Measurements from ENCODE around the gene CRYZL1. TPM values are rescaled to one million over a fixed set of nuclear protein-coding genes. Genes with fewer than 3 reads are reported as not detected.

CRYZL1 gene
- total RNA-seq: 10 to 100 TPM; 14.8 to 29.4 (median 24.4) TPM

DNA sequence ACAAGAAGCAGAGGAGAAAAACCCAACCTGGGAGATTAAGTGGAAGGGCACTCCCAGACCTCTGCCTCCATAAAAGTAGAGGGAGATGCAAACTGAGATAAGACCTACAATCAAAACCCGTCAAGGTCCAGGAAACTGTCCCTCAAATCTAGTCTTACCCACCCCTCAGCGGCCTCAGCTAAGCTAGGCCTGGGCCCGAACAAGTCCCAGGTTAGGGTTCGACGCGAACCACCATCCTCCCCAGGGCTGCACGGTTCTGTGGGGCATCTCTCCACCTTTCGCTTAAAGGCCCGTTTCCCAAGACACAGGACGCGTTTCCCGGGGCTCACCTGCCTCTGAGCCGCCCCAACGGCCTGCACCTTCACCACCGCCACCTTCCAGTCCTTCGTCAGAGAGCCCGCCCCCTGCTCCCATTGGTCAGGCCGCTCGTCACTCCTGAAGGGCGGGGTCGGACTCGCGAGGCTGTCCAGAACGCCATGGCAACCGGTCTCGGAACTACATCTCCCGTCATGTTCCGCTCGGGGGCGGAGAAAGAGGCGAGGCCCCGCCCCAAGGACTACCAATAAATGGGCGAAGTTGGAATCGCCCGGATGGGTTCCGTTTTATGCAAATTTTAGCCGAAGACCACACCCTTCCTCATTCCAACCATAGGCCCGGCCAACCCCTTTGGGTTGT lies at the start of gene CRYZL1:
CRYZL1 (minus strand) TSS at position 390 of the 675 bp plus-strand sequence. CDS start 10,190 bp downstream, outside the sequence.
- peaks cover 23 to 31% of the 10 kb centered on the region in 2 donors for H3K4me1 ChIP-seq
- no peaks in the 10 kb centered on the region for H3K27me3 ChIP-seq
- ATAC-seq: peak; percentile 91 to 92
- DNase-seq: peak; percentile 100
- intact Hi-C loops (cut with DNase I; ENCODE audit: low total_unique reads): loop anchor here (1.0 to 10.0 kb wide), 9 partner anchors 53 to 973 kb away; partner anchors contain the start of genes ATP5PO, DNAJC28, DONSON and GART
- in situ Hi-C loops (cut with MboI; ENCODE audit: low sequenced_read_pairs in 4 of 4): loop anchor here in 1 of 4 donors (10.0 kb wide), 1 partner anchor 253 kb away; no protein-coding TSS in a partner anchor
- H3K4me3 ChIP-seq: peak within 1 kb of the TSS; percentile 64 to 84 (median 71)
- H3K9me3 ChIP-seq: no peaks in the 10 kb centered on the region
- H3K27ac ChIP-seq: peak within 1 kb of the TSS; percentile 80 to 92 (median 87)
- peak; percentile 36 to 50 for TF ChIP-seq POLR2A (IDR thresholded peaks at IDR 0.05)
- TF ChIP-seq, protein P1, sequence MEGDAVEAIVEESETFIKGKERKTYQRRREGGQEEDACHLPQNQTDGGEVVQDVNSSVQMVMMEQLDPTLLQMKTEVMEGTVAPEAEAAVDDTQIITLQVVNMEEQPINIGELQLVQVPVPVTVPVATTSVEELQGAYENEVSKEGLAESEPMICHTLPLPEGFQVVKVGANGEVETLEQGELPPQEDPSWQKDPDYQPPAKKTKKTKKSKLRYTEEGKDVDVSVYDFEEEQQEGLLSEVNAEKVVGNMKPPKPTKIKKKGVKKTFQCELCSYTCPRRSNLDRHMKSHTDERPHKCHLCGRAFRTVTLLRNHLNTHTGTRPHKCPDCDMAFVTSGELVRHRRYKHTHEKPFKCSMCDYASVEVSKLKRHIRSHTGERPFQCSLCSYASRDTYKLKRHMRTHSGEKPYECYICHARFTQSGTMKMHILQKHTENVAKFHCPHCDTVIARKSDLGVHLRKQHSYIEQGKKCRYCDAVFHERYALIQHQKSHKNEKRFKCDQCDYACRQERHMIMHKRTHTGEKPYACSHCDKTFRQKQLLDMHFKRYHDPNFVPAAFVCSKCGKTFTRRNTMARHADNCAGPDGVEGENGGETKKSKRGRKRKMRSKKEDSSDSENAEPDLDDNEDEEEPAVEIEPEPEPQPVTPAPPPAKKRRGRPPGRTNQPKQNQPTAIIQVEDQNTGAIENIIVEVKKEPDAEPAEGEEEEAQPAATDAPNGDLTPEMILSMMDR (IDR thresholded peaks at IDR 0.05 in 4 of 5, conservative IDR thresholded peaks at IDR 0.05 in 1 of 5): no peak
- H3K36me3 ChIP-seq: no peaks in the 10 kb centered on the region

DNA sequence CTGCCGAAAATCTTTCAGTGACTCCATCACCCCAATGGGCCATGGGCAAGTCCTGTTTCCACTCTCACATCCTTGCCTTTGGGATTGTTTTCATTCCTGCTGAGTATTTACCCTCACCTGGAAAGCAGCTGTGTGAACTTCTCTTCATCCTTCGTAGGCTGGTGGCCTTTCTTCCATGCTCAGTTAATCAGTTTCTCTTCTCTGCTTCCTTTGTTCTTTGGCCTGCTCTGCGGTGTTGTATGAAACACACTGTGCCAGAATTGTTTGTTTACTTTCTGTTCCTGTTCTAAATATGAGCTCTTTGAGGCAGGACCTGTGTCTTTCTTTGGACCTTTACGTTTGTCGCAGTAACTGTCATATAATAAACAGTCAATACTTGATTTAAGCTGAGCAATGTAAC lies 49.3 kb upstream of the CRYZL1 start:
- Histone ChIP-seq H3K4me3 (no peak overlapping the region), H3K36me3 (no peaks in the 10 kb centered on the region), H3K4me1 (peaks cover 26 to 31% of the 10 kb centered on the region in 2 donors), H3K27ac (no peak overlapping the region), H3K9me3 (no peaks in the 10 kb centered on the region), H3K27me3 (no peaks in the 10 kb centered on the region)
- in situ Hi-C loops (cut with MboI; ENCODE audit: low sequenced_read_pairs in 4 of 4) (no loop called here), intact Hi-C loops (cut with DNase I; ENCODE audit: low total_unique reads) (no loop called here)
- no peak for ATAC-seq
- DNase-seq: no peak
- no peak for TF ChIP-seq POLR2A (IDR thresholded peaks at IDR 0.05)
- TF ChIP-seq, protein P1 (IDR thresholded peaks at IDR 0.05 in 4 of 5, conservative IDR thresholded peaks at IDR 0.05 in 1 of 5): no peak

- no peak for TF ChIP-seq POLR2A (IDR thresholded peaks at IDR 0.05)
- TF ChIP-seq, protein P1 (IDR thresholded peaks at IDR 0.05 in 4 of 5, conservative IDR thresholded peaks at IDR 0.05 in 1 of 5): no peak
- Histone ChIP-seq H3K4me3 (no peak overlapping the region), H3K9me3 (no peaks in the 10 kb centered on the region), H3K4me1 (peaks cover 42 to 50% of the 10 kb centered on the region in 2 donors), H3K36me3 (no peaks in the 10 kb centered on the region), H3K27me3 (no peaks in the 10 kb centered on the region), H3K27ac (no peak overlapping the region)
- intact Hi-C loops (cut with DNase I; ENCODE audit: low total_unique reads): no loop called here
- ATAC-seq: no peak
- DNase-seq: no peak
- in situ Hi-C loops (cut with MboI; ENCODE audit: low sequenced_read_pairs in 4 of 4): no loop called here
These were observed 46.8 kb upstream of the CRYZL1 start for GRCh38 chr21:33688353-33688752.

DNA sequence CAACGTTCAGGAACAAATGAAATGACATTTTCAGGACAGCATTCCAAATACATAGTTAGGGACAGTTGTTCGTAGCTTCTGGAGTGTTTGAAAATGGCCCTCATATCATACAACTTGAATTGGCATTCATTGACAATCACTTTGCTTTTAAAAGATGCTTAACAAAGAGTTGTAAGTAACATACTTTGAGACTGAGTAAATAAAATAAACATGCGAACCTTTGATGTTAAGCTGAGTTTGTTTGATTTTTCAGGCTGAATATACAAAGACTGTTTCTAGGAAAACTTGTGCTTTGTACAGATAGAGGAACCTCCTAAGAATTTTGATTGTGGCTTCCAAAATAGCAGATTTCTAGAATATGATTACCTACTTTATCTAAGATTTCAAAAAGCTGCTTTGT lies 46.1 kb upstream of the CRYZL1 start:
- in situ Hi-C loops (cut with MboI; ENCODE audit: low sequenced_read_pairs in 4 of 4): no loop called here
- ATAC-seq: no peak
- intact Hi-C loops (cut with DNase I; ENCODE audit: low total_unique reads): no loop called here
- no peak for DNase-seq
- Histone ChIP-seq H3K27ac (no peak overlapping the region), H3K9me3 (no peaks in the 10 kb centered on the region), H3K4me1 (peaks cover 43 to 50% of the 10 kb centered on the region in 2 donors), H3K36me3 (no peaks in the 10 kb centered on the region), H3K4me3 (no peak overlapping the region), H3K27me3 (no peaks in the 10 kb centered on the region)
- no peak for TF ChIP-seq POLR2A (IDR thresholded peaks at IDR 0.05)

GRCh38 chr21:33686386-33686785 lies 44.8 kb upstream of the CRYZL1 start:
- no peaks in the 10 kb centered on the region for H3K27me3 ChIP-seq
- TF ChIP-seq, protein P1 (IDR thresholded peaks at IDR 0.05 in 4 of 5, conservative IDR thresholded peaks at IDR 0.05 in 1 of 5): no peak
- no peak for TF ChIP-seq POLR2A (IDR thresholded peaks at IDR 0.05)
- H3K4me3 ChIP-seq: no peak overlapping the region
- peaks cover 36 to 46% of the 10 kb centered on the region in 2 donors for H3K4me1 ChIP-seq
- ATAC-seq (no peak), DNase-seq (no peak)
- intact Hi-C loops (cut with DNase I; ENCODE audit: low total_unique reads) (no loop called here), in situ Hi-C loops (cut with MboI; ENCODE audit: low sequenced_read_pairs in 4 of 4) (no loop called here)
- H3K36me3 ChIP-seq: no peaks in the 10 kb centered on the region
- H3K27ac ChIP-seq: no peak overlapping the region
- H3K9me3 ChIP-seq: no peaks in the 10 kb centered on the region
